ENCODE measurements around the gene ADAM12. TPM values are rescaled to one million over a fixed set of nuclear protein-coding genes. Genes with fewer than 3 reads are reported as not detected.

The ADAM12 gene
- total RNA-seq (2013), result 0.17 TPM
- polyA plus RNA-seq, result under 1 TPM in 1 of 3 donors, not detected in 2; 0.05 TPM
- polyA minus RNA-seq, result 0.42 and 2.6 TPM in 2 replicates
- total RNA-seq, result 1.7 to 11.0 (median 5.4) reads per million in 11 experiments

DNA sequence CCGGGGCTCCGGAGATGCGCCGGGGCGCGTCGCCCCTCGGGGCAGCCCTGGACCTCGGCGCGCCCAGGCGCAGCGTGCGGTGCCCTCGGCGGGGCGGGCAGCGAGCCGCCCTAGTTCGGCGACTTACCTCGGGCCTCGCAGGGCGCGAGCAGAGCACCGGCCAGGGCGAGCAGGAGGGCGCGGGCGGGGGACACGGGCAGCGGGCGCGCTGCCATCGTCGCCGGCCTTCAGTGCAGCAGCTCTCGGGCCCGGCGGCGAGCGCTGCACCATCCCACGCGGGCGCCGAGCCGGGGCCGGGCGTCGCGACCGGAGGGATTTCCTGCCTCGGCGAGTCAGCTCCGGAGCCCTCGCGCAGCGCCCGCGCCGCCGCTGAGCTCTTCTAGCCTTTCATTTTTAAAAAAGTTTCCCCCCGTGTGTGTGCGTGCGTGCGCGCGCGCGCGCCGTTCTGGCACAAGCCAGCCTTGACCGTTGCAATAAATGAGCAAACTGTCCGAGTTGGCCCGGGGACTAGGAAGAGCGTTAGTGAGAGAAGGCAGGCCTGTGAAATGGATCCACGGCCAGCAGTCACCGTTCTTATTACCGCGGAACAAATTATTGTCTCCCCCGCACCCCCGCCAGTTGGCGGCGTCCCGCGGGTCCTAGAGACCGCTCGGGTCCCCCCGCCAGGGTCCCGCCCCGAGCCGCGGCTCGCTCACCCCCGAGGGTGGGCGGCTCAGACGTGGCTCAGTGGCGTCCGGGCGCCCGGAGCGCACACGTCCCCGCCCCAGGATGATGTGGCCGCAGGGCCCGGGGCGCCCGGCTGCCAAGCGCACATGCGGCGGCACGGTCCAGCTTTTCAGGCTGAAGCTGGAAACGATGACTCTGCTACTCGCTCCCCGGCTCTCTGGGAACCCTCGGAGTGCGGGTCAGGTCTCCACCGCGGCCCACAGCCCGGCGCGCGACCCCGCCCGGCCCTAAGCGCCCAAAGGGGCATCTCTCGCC lies at the start of gene ADAM12:
ADAM12 (minus strand) TSS at position 547 of the 981 bp plus-strand sequence; CDS start at position 215, 332 bp downstream.
- Histone ChIP-seq H3K4me1 (ENCODE audit: control insufficient read depth in 1 of 2, insufficient read depth in 2 of 2, low read length in 2 of 2) (no peaks in the 10 kb centered on the region), H3K4me3 (replicated peaks in 1 of 3; ENCODE audit: low read depth in 2 of 3, low read length in 3 of 3) (no peak within 1 kb of the TSS), H2AFZ (ENCODE audit: insufficient read depth, low read depth, low read length, poor library complexity, severe bottlenecking) (no peak within 1 kb of the TSS), H3K36me3 (replicated peaks in 1 of 2; ENCODE audit: control insufficient read depth in 1 of 2, insufficient read depth in 2 of 2, low read length in 2 of 2) (no peaks in the 10 kb centered on the region), H3K4me2 (replicated peaks; ENCODE audit: extremely low read depth, low read length, poor library complexity, severe bottlenecking) (peak within 1 kb of the TSS; percentile 4), H3K9me3 (replicated peaks in 1 of 2; ENCODE audit: control insufficient read depth in 1 of 2, insufficient read depth in 1 of 2, low read length in 2 of 2) (peaks cover 0 to 7% of the 10 kb centered on the region in 2 donors), H3K27ac (ENCODE audit: low read depth in 1 of 2, low read length in 2 of 2) (no peak within 1 kb of the TSS), H3K9ac (ENCODE audit: insufficient read depth, low read length, poor library complexity, severe bottlenecking) (no peak within 1 kb of the TSS), H3K27me3 (ENCODE audit: control insufficient read depth in 2 of 2, insufficient read depth in 2 of 2, low read length in 2 of 2) (peaks cover 28 to 51% of the 10 kb centered on the region in 2 donors), H3K79me2 (ENCODE audit: insufficient read depth, low read length) (no peaks in the 10 kb centered on the region), H4K20me1 (ENCODE audit: insufficient read depth, low read length) (no peaks in the 10 kb centered on the region)
- H3K4me1 Mint-ChIP-seq, result peaks cover 6% of the 10 kb centered on the region
- DNase-seq, result no peak
- peak within 1 kb of the TSS in 1 of 2 donors; percentile 84 for H3K4me3 Mint-ChIP-seq
- WGBS (ENCODE audit: insufficient coverage), result 2% methylated on average over 127 of the region's 127 CpGs
- peaks cover 42 to 50% (median 47%) of the 10 kb centered on the region in 3 donors for H3K27me3 Mint-ChIP-seq (ENCODE audit: low read depth in 3 of 3)
- TF ChIP-seq, protein P1, sequence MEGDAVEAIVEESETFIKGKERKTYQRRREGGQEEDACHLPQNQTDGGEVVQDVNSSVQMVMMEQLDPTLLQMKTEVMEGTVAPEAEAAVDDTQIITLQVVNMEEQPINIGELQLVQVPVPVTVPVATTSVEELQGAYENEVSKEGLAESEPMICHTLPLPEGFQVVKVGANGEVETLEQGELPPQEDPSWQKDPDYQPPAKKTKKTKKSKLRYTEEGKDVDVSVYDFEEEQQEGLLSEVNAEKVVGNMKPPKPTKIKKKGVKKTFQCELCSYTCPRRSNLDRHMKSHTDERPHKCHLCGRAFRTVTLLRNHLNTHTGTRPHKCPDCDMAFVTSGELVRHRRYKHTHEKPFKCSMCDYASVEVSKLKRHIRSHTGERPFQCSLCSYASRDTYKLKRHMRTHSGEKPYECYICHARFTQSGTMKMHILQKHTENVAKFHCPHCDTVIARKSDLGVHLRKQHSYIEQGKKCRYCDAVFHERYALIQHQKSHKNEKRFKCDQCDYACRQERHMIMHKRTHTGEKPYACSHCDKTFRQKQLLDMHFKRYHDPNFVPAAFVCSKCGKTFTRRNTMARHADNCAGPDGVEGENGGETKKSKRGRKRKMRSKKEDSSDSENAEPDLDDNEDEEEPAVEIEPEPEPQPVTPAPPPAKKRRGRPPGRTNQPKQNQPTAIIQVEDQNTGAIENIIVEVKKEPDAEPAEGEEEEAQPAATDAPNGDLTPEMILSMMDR (IDR thresholded peaks at IDR 0.05), result no peak
- H3K36me3 Mint-ChIP-seq, result no peaks in the 10 kb centered on the region
- intact Hi-C loops (cut with micrococcal nuclease), result loop anchor here in 1 of 2 donors (5.0 kb wide), 1 partner anchor 406 kb away; no protein-coding TSS in a partner anchor
- no peak within 1 kb of the TSS for H3K27ac Mint-ChIP-seq
- peaks cover 0 to 18% (median 10%) of the 10 kb centered on the region in 7 donors for H3K9me3 Mint-ChIP-seq

DNA sequence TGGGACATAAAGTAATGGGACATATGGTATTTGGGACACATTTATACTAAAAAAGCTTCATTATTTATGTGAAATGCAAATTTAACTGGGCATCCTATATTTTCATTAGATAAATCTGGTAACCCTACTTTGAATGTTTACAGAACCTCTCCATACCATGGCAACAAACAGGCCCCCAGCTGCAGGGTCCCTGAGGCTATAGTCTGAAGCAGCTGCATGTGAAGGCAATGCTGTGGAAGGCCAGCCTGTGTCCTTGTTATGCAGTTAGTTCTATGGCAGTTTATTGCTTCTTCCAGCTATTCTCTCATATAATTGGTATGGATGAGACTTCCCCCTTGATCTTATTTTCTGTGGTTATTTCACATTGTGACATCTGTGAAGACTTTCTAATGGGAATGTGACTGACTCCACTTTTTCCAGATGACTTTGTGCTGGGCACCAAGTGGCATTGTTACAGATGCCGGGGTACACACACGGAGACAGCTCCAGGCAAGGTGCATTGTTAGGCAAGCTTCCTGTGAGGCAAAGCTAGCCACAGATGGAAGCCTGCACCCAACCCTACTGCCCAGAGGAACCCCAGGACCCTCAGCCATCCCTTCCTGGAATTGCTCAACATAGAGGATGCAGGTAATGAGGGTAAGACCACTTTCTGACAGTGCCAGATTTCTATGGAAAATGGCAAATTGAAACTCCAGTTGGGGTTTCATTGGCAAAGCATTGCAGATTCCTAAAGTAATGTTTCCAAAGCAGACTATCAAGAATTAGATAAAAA lies 49.5 kb upstream of the ADAM12 start:
- Histone ChIP-seq H3K4me2 (replicated peaks; ENCODE audit: extremely low read depth, low read length, poor library complexity, severe bottlenecking) (no peak overlapping the region), H3K27ac (ENCODE audit: low read depth in 1 of 2, low read length in 2 of 2) (no peak overlapping the region), H4K20me1 (ENCODE audit: insufficient read depth, low read length) (no peaks in the 10 kb centered on the region), H3K4me1 (ENCODE audit: control insufficient read depth in 1 of 2, insufficient read depth in 2 of 2, low read length in 2 of 2) (no peaks in the 10 kb centered on the region), H3K9ac (ENCODE audit: insufficient read depth, low read length, poor library complexity, severe bottlenecking) (no peak overlapping the region), H3K4me3 (replicated peaks in 1 of 3; ENCODE audit: low read depth in 2 of 3, low read length in 3 of 3) (no peak overlapping the region), H3K79me2 (ENCODE audit: insufficient read depth, low read length) (no peaks in the 10 kb centered on the region), H3K27me3 (ENCODE audit: control insufficient read depth in 2 of 2, insufficient read depth in 2 of 2, low read length in 2 of 2) (no peaks in the 10 kb centered on the region), H3K36me3 (replicated peaks in 1 of 2; ENCODE audit: control insufficient read depth in 1 of 2, insufficient read depth in 2 of 2, low read length in 2 of 2) (no peaks in the 10 kb centered on the region), H2AFZ (ENCODE audit: insufficient read depth, low read depth, low read length, poor library complexity, severe bottlenecking) (no peak overlapping the region), H3K9me3 (replicated peaks in 1 of 2; ENCODE audit: control insufficient read depth in 1 of 2, insufficient read depth in 1 of 2, low read length in 2 of 2) (no peaks in the 10 kb centered on the region)
- 50% methylated on average over 2 of the region's 2 CpGs for WGBS (ENCODE audit: insufficient coverage)
- H3K4me1 Mint-ChIP-seq, result no peaks in the 10 kb centered on the region
- H3K9me3 Mint-ChIP-seq, result peaks cover 0 to 19% (median 5%) of the 10 kb centered on the region in 7 donors
- TF ChIP-seq, protein P1 (IDR thresholded peaks at IDR 0.05), result no peak
- no peak for DNase-seq
- no peaks in the 10 kb centered on the region for H3K36me3 Mint-ChIP-seq
- H3K4me3 Mint-ChIP-seq, result no peak overlapping the region
- intact Hi-C loops (cut with micrococcal nuclease), result no loop called here
- H3K27ac Mint-ChIP-seq, result no peak overlapping the region
- peaks cover 0 to 5% (median 4%) of the 10 kb centered on the region in 3 donors for H3K27me3 Mint-ChIP-seq (ENCODE audit: low read depth in 3 of 3)
